Activated T-cell treated with anti-CD3 and anti-CD28 coated beads, Interleukin-2, amount 50 U/mL, for 4 hours (primary cell): ENCODE data around the gene MYO3B. TPM values are rescaled to one million over a fixed set of nuclear protein-coding genes. Genes with fewer than 3 reads are reported as not detected.
A peak's percentile ranks its signal among the peaks of the same experiment; 100 is the strongest.
"Not testable (repeated sequence)": the region's sequence is repeated elsewhere in the genome, so short reads cannot be mapped to it uniquely, and the experiment has no call there.

ENCODE experiments used
- ATAC-seq, 2 donors: fragments of 200-7000 bp; cut with Tn5 transposase; one replicate each; pipeline ENCODE4 v1.10.0; 2021
- DNase-seq: peaks from one replicate; pipeline ENCODE4 v3.0.0-alpha.2; 2020
- H3K27me3 Mint-ChIP-seq: one replicate; pipeline ENCODE4 v1.8.0; 2021; ENCODE audit warnings: low read depth, mixed read lengths
- H3K36me3 Mint-ChIP-seq: one replicate; pipeline ENCODE4 v1.8.0; 2022; ENCODE audit warnings: mixed read lengths; ENCODE audit not compliant: insufficient read depth
- H3K4me1 Mint-ChIP-seq: one replicate; pipeline ENCODE4 v1.8.0; 2021; ENCODE audit warnings: low read depth, mixed read lengths
- H3K4me3 Mint-ChIP-seq: one replicate; pipeline ENCODE4 v1.8.0; 2021; ENCODE audit warnings: mild to moderate bottlenecking, moderate library complexity, mixed read lengths
- H3K9me3 Mint-ChIP-seq: one replicate; pipeline ENCODE4 v1.8.0; 2021; ENCODE audit warnings: mixed read lengths
- total RNA-seq, 3 donors: library from RNA; stranded (reverse); gene quantifications; one replicate each; pipeline ENCODE4 v1.2.1, GENCODE V29; 2021

The MYO3B gene
- total RNA-seq, 3 donors from 2014 or later, result 0.08 TPM

DNA sequence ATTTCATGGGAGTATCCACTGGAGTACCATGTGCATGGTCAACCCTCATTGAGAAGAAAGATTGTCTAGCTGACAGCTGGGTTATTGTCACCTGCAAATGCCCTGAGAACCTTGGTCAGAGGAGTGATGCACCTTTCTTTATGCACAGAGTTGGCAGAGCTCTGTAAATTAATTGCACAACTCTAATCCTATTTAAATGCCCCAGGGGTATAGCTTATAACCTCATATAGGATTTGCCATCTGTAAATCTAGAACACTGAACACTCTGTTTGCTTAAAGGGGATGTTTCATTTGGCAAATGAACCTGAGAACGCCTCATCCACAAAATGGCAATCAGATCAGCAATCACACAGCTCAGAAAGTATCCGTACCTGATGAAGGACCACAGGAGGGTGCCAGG, 465.4 kb downstream of the MYO3B start:
- H3K4me3 Mint-ChIP-seq, result no peak overlapping the region
- no peaks in the 10 kb centered on the region for H3K9me3 Mint-ChIP-seq
- no peak for ATAC-seq

DNA sequence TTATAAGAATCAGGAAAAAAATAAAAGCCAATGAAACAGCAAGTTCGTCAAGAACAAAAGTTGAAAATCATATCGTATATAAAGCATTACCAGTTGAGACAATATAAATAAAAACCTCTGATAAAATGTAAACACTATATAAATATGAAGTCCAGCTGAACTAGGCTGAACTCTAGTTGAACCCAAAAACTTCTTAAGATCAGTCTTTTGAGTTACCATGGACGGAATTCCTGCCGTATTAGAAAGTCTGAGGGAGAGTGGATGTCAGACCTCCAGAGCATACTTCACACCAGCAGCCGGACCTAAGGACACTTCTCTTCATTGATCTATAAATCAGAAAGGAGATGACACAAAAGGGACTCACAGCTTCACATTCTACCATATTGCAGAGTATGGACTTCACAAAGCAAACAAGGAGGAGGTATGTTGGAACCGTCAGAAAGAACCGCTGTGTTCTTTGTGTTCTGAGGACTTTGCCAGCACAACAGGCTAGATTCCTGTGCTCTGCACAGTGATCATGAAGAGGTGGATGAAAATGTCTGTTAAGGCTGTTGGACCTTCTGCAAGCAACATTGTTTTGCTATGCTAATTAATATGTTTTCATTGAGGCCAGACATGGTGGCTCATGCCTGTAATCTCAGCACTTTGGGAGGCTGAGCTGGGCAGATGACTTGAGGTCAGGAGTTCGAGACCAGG, 469.9 kb downstream of the MYO3B start:
- Mint-ChIP-seq H3K9me3 (no peaks in the 10 kb centered on the region), H3K4me3 (no peak overlapping the region), H3K36me3 (no peaks in the 10 kb centered on the region), H3K4me1 (peaks cover 17% of the 10 kb centered on the region), H3K27me3 (no peaks in the 10 kb centered on the region)
- DNase-seq (no peak), ATAC-seq (no peak)

More for the DNA sequence above, 465.4 kb downstream of the MYO3B start:
- Mint-ChIP-seq H3K27me3 (peaks cover 2% of the 10 kb centered on the region), H3K36me3 (no peaks in the 10 kb centered on the region), H3K4me1 (no peaks in the 10 kb centered on the region)
- DNase-seq, result no peak

DNA sequence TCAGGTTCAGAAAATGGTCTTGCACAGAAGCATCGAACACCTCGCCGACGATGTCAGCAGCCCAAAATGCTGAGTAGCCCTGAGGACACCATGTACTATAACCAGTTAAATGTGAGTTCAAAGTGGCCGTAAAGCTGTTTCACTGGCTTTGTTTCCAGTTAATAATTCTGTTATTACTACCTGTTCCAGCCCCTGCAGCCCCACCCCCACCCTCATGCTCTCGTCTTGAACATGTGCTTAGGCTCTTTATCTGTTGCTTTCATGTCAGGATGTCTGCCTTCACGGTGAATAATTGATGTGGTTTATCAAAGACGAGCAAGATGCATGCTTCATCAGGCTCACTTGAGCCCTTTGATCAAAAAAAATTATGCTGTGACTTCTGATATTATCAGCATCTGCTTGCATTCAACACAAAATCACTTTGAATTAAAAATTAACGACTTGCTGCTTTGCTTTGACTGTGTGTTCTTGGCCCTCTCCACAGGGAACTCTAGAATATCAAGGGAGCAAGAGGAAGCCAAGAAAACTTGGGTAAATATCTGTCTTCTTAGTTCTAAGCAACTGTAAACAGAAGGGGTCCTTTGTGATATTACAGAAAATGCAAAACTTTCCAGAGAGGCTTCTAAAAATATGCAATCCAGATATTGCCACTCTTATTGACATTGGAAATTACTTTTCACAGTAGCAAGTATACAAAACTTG, 473.8 kb downstream of the MYO3B start:
- ATAC-seq, result peak; percentile 40 to 66
- no peaks in the 10 kb centered on the region for H3K9me3 Mint-ChIP-seq
- H3K27me3 Mint-ChIP-seq, result no peaks in the 10 kb centered on the region
- H3K4me3 Mint-ChIP-seq, result peak overlapping the region; percentile 29
- DNase-seq, result peak; percentile 20
- H3K4me1 Mint-ChIP-seq, result peaks cover 17% of the 10 kb centered on the region
- H3K36me3 Mint-ChIP-seq, result no peaks in the 10 kb centered on the region

DNA sequence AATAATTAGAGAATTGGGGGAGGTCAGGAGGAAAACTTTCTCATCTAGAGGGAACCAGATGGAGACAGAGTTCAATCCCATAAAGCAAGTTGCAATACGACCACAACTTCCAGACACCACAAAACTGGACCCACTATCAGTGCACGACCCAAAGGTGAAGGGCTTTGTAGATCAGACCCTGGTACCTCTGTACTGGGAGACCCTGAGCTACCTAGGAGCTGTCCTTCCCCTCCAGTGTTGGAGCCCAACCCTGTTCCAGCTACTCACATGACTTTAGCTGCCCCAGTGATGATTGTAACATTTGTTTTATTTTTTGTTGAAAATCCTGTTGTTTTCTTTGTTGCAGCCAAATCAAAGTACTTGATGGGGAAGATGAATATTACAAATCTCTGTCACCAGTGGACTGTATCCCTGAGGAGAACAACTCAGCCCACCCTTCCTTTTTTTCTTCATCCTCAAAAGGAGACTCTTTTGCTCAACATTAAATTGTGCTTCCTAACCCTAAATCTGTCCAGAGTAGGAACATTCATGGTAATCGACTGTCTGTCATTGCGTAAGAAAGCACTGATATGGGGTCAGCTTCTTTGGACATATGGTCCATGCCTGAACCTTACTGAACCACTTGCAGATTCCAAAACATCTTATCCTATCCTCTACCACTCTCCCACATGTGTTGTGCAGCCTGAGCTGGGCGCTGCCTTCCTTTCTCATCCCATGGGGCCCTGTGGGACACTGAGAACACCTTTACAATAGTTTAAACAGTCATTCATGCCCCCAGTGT, 474.9 kb downstream of the MYO3B start:
- ATAC-seq, result no peak
- no peaks in the 10 kb centered on the region for H3K9me3 Mint-ChIP-seq
- H3K4me1 Mint-ChIP-seq, result peaks cover 17% of the 10 kb centered on the region
- H3K36me3 Mint-ChIP-seq, result no peaks in the 10 kb centered on the region
- DNase-seq, result no peak
- no peaks in the 10 kb centered on the region for H3K27me3 Mint-ChIP-seq
- H3K4me3 Mint-ChIP-seq, result no peak overlapping the region

DNA sequence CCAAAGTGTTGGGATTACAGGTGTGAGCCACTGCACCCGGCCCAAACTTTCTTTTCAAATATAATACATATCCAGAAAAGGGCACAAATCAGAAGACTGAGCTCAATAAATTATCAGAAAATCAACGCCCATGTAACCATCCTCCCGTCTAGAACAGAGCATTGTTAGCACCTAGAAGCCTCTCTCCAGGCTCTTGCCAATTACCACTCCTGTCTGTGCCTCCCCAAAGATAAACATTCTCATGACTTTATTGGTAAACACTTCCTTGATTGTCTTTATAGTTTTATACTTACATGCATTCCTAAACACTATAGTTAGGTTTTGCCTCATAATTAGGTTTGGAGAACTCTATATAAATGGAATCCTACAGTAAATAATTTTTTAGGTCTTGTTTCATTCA, 478.7 kb downstream of the MYO3B start:
- Mint-ChIP-seq H3K4me1 (peaks cover 8% of the 10 kb centered on the region), H3K27me3 (no peaks in the 10 kb centered on the region), H3K9me3 (no peaks in the 10 kb centered on the region), H3K36me3 (no peaks in the 10 kb centered on the region), H3K4me3 (no peak overlapping the region)
- DNase-seq (no peak), ATAC-seq (no peak)

DNA sequence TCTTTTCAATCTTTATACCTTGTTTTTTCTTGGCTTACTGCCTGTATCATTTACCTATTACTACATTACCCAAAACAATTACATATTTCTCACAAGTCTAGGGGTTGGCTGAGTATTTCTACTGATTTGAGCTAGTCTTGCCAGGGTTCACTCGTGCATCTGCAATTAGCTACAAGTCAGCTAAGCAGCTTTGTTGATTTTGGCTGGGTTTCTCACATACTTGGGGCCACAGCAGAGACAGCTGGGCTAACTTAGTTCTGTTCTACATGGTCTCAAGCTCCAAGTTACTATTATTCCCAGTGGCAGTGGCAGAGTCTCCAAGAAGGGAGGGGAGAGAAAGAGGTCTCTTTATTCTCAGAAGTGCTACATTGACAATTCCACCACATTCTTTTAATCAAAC, 482.5 kb downstream of the MYO3B start:
- Mint-ChIP-seq H3K4me3 (no peak overlapping the region), H3K27me3 (no peaks in the 10 kb centered on the region), H3K4me1 (no peaks in the 10 kb centered on the region), H3K9me3 (no peaks in the 10 kb centered on the region), H3K36me3 (no peaks in the 10 kb centered on the region)
- no peak for ATAC-seq
- no peak for DNase-seq

DNA sequence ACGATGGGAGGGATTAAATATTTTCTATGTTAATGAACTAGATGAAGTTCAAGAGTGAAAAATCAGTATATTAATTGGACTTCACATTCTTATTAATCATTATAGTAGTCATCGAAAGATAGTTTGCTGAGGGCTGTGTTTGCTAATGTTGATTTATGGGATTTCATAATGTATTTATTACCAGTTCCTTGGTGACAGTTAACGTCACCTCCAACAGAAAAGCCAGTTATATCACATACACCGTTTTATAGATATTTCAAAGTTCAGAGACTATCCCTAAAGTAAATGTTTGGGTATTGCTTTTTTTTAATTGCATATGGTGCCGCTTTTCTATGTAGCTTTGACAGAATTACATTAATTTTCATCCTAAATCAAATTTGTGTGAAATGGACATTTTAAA, 487.8 kb downstream of the MYO3B start:
- ATAC-seq (no peak), DNase-seq (no peak)
- Mint-ChIP-seq H3K9me3 (no peaks in the 10 kb centered on the region), H3K4me3 (no peak overlapping the region), H3K4me1 (no peaks in the 10 kb centered on the region), H3K36me3 (no peaks in the 10 kb centered on the region), H3K27me3 (peaks cover 4% of the 10 kb centered on the region)

DNA sequence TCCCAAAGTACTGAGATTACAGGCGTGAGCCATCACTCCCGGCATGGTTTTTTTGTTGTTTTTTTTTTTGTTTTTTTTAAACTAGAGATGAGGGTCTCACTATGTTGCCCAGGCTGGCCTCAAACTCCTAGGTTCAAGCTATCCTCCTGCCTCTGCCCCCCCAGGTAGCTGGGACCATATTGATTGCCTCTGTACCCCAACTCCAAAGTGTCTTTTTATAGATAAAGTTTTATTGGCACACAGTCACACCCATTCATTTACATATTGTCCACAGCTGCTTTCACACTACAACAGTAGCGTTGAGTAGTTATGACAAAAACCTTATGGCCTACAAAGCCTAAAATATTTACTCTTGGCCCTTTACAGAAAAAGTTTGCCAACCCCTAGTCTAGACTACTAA, 492.0 kb downstream of the MYO3B start:
- ATAC-seq (no peak), DNase-seq (no peak)
- H3K9me3 Mint-ChIP-seq, result no peaks in the 10 kb centered on the region
- peaks cover 4% of the 10 kb centered on the region for H3K27me3 Mint-ChIP-seq
- H3K36me3 Mint-ChIP-seq, result no peaks in the 10 kb centered on the region
- no peaks in the 10 kb centered on the region for H3K4me1 Mint-ChIP-seq
- H3K4me3 Mint-ChIP-seq, result no peak overlapping the region

DNA sequence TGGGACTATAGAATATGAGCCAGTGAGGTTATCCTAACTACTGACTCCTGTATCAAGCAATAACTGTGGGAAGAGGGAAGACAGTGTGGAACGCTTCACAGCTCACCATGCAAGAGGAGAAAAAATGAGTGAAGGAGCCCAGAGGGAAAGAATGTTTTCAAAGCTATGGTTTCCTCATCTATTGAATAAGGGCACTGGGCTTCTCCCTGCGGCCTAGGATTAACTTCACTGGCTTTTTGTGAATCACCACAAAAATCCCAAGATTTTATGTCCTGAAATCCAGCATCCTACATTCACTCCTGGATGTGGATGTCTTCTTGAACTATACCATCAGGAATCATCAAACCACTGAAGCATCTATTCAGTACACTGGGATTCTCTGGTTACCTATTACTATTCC, 492.7 kb downstream of the MYO3B start:
- Mint-ChIP-seq H3K4me1 (no peaks in the 10 kb centered on the region), H3K4me3 (no peak overlapping the region), H3K36me3 (no peaks in the 10 kb centered on the region), H3K27me3 (peaks cover 8% of the 10 kb centered on the region), H3K9me3 (no peaks in the 10 kb centered on the region)
- ATAC-seq (no peak), DNase-seq (no peak)

DNA sequence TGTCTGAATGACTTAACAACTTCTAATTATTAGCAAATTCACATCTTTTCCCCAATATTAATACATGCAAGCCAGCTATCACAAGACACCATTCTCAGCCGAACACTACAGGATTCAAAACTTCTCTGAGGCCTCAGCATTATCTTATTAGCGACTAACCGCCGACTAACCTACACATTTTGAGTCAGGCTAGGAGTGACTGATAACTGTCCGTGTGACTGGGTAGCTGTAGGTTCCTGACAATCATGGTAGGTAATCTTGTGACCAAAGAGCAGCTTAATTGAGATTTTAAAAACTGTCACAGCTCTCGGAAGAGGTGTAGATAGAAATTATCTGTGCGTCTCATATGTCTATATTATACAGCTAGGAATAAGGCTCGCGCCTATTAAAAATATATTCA, 493.1 kb downstream of the MYO3B start:
- ATAC-seq (no peak), DNase-seq (no peak)
- Mint-ChIP-seq H3K9me3 (no peaks in the 10 kb centered on the region), H3K27me3 (peaks cover 8% of the 10 kb centered on the region), H3K4me3 (no peak overlapping the region), H3K36me3 (no peaks in the 10 kb centered on the region), H3K4me1 (no peaks in the 10 kb centered on the region)

DNA sequence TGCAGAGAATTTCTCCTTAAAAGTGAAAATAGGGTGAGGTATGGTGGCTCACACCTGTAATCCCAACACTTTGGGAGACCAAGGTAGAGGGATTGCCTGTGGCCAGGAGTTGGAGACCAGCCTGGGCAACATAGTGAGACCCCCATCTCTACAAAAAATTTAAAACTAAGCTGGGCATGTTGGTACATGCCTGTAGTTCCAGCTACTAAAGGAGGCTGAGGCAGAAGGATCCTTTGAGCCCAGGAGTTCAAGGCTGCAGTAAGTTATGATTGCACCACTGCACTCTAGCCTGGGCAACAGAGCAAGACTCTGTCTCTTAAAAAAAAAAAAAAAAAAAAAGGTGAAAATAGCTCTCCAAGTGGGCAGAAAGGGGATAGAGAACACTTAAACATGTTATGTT, 496.3 kb downstream of the MYO3B start:
- not testable (repeated sequence) for H3K4me3 Mint-ChIP-seq, H3K27me3 Mint-ChIP-seq, H3K9me3 Mint-ChIP-seq, ATAC-seq, DNase-seq, H3K4me1 Mint-ChIP-seq, H3K36me3 Mint-ChIP-seq

DNA sequence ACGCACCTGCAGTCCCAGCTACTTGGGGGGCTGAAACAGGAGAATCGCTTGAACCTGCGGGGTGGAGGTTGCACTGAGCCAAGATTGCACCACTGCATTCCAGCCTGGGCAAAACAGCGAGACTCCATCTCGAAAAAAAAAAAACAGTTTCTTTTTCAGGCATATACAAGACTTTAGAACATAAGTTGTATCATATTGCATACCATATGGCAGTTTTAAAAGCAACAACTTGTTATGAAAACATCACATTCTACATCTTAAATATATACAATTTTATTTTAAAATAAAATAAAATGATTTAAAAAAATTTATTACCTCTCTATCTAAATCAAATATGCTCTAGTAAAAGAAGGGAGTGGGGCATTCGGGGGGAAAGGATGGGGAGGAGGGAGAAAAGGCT, 497.8 kb downstream of the MYO3B start:
- Mint-ChIP-seq H3K4me3 (no peak overlapping the region), H3K4me1 (peaks cover 3% of the 10 kb centered on the region), H3K9me3 (no peaks in the 10 kb centered on the region), H3K36me3 (no peaks in the 10 kb centered on the region), H3K27me3 (peaks cover 3% of the 10 kb centered on the region)
- no peak for ATAC-seq
- DNase-seq, result no peak

DNA sequence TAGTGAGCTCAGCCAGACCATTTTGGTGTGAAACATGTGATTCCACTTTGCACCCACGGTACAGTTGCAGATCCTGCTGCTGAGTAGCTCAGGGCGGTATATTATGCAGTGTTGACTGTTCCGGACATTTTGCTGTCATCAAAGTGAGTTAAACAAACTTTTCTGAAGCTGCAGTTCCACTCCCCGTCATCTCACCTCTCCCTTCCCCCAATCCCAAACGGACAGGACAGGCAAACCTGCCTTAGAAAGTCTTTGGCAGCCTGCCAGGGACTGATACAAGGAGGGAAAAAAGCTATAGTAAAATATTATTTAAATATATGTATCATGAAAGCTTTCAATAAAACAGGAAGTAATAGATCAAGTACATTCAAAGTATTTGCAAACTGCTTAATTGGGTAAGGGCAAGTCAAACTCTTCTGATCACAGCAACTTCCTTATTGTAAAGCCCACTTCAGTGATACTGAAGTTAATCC, 501.7 kb downstream of the MYO3B start:
- Mint-ChIP-seq H3K27me3 (peaks cover 6% of the 10 kb centered on the region), H3K4me3 (no peak overlapping the region), H3K9me3 (no peaks in the 10 kb centered on the region), H3K36me3 (no peaks in the 10 kb centered on the region), H3K4me1 (peaks cover 3% of the 10 kb centered on the region)
- ATAC-seq (no peak), DNase-seq (no peak)

DNA sequence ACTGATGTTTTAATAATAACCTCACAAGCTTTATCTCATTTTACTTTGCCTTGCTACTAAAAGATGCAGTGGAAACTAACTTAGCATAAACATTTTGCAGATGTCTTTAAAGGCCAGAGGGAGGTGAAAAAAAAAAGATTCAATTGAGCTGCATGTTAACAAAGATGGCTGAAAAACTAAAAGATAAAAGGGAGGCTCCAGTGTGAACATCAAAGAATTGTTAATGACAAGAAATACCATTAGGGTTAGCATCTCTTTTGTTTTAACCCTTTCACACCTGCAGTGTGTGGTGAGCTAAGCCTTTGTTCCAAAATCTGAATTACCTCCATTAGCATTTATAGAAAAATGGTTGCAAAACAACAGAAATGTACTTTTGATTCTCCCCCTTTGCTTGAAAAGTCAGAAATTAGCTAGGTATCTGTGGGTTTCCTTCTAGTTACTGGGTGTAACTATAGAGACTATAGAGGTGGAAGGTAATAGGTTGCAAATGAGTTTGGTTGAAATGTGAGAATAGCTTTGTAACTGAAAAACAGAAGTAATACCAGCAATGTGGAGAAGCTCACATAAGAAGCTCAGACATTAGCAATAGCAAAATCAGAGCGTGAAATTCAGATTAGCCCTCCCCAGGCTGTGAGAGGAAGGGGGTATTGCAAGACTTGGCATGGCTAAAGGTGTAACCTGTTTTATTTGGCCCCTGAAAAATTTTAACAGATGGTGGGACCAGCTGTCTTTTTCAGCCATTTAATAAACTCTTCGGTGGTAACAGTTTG, 502.4 kb downstream of the MYO3B start:
- H3K36me3 Mint-ChIP-seq, result no peaks in the 10 kb centered on the region
- ATAC-seq, result no peak

More for the DNA sequence above, 502.4 kb downstream of the MYO3B start:
- DNase-seq, result no peak
- Mint-ChIP-seq H3K27me3 (peaks cover 3% of the 10 kb centered on the region), H3K4me1 (peaks cover 3% of the 10 kb centered on the region), H3K4me3 (no peak overlapping the region), H3K9me3 (no peaks in the 10 kb centered on the region)
